ENCODE measurements around the gene DUOX1.
"Not testable (repeated sequence)": the region's sequence is repeated elsewhere in the genome, so short reads cannot be mapped to it uniquely, and the experiment has no call there.

GRCh38 chr15:45135705-45136377 lies 6.0 kb downstream of the DUOX1 start:
- TF ChIP-seq POLR2A (IDR thresholded peaks at IDR 0.05); EP300 (IDR thresholded peaks at IDR 0.05; ENCODE audit: low read depth); CTCF (IDR thresholded peaks at IDR 0.05); POLR2AphosphoS5 (IDR thresholded peaks at IDR 0.05): not testable (repeated sequence)
